Measurements from ENCODE around the gene NETO2. TPM values are rescaled to one million over a fixed set of nuclear protein-coding genes. Genes with fewer than 3 reads are reported as not detected.

NETO2 gene
- total and polyA plus RNA-seq, 2 of the 13 experiments (the other 11 are each of a cell fraction or from before 2014, with no cell fraction given), result 8.2 to 13.5 TPM

DNA sequence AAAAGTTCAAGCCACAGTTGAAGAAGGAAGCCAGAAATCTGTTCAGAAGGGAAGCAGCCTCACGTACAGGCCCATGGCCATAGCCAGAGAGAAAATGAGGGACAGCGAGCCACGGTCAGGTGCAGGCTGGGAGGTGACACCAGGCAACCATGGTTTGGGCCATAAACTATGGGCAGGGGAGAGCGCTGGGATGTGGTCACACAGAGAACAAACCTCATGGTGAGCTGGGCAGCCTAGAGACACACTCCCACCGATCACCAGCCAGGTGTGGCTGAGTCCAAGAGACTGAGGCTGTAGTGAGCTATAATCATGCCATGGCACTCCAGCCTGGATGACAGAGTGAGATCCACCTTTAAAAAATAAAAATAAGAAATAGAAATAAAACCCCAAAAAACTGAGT, 76.5 kb downstream of the NETO2 start (continued):
- no peak for TF ChIP-seq KLF15 (CRISPR knock-in tag; IDR thresholded peaks at IDR 0.05; ENCODE audit: borderline replicate concordance)
- no peak for TF ChIP-seq SOX6 (IDR thresholded peaks at IDR 0.05)
- TF ChIP-seq SOX6 (CRISPR knock-in tag; IDR thresholded peaks at IDR 0.05), result no peak
- no peak for TF ChIP-seq ZNF850 (CRISPR knock-in tag; conservative IDR thresholded peaks at IDR 0.05)
- TF ChIP-seq SMAD3 (CRISPR knock-in tag; IDR thresholded peaks at IDR 0.05), result no peak
- no peak for TF ChIP-seq ZNF572 (CRISPR knock-in tag; IDR thresholded peaks at IDR 0.05)
- no peak for TF ChIP-seq ZFP62 (CRISPR knock-in tag; IDR thresholded peaks at IDR 0.05)
- TF ChIP-seq SAP130 (CRISPR knock-in tag; IDR thresholded peaks at IDR 0.05; ENCODE audit: low read depth), result no peak
- TF ChIP-seq, protein P1, sequence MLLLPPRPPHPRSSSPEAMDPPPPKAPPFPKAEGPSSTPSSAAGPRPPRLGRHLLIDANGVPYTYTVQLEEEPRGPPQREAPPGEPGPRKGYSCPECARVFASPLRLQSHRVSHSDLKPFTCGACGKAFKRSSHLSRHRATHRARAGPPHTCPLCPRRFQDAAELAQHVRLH (CRISPR knock-in tag; IDR thresholded peaks at IDR 0.05; ENCODE audit: borderline replicate concordance, low read depth), result no peak

DNA sequence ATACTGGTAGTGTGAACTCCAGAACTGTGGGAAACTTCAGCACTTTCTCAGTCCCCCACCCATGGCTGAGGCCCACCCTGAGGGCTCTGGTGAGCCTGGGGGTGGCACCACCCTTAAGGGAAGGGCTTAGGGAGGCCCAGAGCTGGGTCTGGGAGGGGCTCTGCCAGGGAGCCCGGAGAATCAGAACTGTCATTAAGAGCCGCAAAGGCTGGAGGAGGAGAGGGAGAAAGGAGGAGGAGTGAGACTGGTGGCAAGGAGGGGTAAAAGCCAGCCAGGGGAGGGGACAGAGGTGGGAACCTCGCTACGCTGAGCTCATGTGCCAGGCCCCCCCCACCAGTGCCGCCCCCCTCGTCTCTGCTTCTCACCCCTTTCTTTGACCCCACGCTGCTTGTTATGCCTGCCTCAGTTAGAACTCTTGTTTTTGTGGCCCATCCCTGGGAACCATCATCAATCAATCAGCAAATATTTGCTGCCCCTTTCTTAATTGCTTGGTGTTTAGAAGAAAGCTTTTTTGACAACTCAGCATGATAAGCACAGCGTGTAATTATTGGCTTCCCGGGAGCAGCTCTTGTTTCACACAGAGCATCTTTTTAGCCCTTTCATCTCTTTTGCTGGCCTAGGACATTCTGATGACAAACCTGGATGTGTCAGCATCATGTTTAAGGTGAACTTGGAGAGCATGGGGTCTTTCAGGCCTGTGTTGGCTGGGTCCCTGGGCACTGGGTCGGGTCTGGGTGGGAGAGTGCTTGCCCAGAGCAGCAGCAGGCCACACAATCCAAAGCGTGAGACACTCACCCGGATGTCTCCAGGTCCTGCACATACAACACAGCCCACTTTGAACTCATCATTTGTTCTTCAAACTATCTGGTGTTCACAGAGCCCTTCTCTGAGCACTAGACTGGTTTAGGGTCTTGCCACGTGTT, 77.7 kb downstream of the NETO2 start:
- ATAC-seq (no peak), DNase-seq (ENCODE audit: low spot score) (no peak), FAIRE-seq (no peak)
- in situ Hi-C loops (cut with HindIII; ENCODE audit: extremely low pct_ligation_motif_present, low pct_unique_long_range_greater_than_20kb), result no loop called here
- TF ChIP-seq MAFK (conservative IDR thresholded peaks at IDR 0.05 in 1 of 2, IDR thresholded peaks at IDR 0.05 in 1 of 2; ENCODE audit: low read length in 2 of 2) (peak; percentile 56 to 60; a peak in 3 of 4 replicates), STAG1 (CRISPR knock-in tag; IDR thresholded peaks at IDR 0.05) (no peak), MTF2 (CRISPR knock-in tag; IDR thresholded peaks at IDR 0.05; ENCODE audit: borderline replicate concordance) (no peak), ZEB1 (IDR thresholded peaks at IDR 0.05; ENCODE audit: insufficient replicate concordance, low read depth) (no peak), MAFF (IDR thresholded peaks at IDR 0.05; ENCODE audit: low read depth, low read length) (peak; percentile 53), DNMT3B (CRISPR knock-in tag; conservative IDR thresholded peaks at IDR 0.05) (no peak)
- TF ChIP-seq, protein P2, sequence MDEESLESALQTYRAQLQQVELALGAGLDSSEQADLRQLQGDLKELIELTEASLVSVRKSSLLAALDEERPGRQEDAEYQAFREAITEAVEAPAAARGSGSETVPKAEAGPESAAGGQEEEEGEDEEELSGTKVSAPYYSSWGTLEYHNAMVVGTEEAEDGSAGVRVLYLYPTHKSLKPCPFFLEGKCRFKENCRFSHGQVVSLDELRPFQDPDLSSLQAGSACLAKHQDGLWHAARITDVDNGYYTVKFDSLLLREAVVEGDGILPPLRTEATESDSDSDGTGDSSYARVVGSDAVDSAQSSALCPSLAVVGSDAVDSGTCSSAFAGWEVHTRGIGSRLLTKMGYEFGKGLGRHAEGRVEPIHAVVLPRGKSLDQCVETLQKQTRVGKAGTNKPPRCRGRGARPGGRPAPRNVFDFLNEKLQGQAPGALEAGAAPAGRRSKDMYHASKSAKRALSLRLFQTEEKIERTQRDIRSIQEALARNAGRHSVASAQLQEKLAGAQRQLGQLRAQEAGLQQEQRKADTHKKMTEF (CRISPR knock-in tag; IDR thresholded peaks at IDR 0.05), result no peak
- H3K9ac ChIP-seq (ENCODE audit: insufficient read depth, low read depth, low read length), result no peak overlapping the region
- no peaks in the 10 kb centered on the region for H3K79me2 ChIP-seq (ENCODE audit: insufficient read depth, low read length)
- H2AFZ ChIP-seq (ENCODE audit: low read length), result no peak overlapping the region
- intact Hi-C loops (cut with micrococcal nuclease; ENCODE audit: unreplicated experiment), result no loop called here
- H3K4me3 ChIP-seq (replicated peaks in 1 of 3; ENCODE audit: insufficient read depth in 1 of 3, low read depth in 2 of 3, low read length in 3 of 3), result no peak overlapping the region
- H3K27ac ChIP-seq (ENCODE audit: extremely low read length, insufficient read depth, low read length), result no peak overlapping the region
- H3K4me2 ChIP-seq (ENCODE audit: low read depth, low read length), result no peak overlapping the region
- peaks cover 11% of the 10 kb centered on the region; the same call in 1 of the 2 replicates for H3K4me1 ChIP-seq (ENCODE audit: insufficient read depth, low read length)
- H4K20me1 ChIP-seq (ENCODE audit: insufficient read depth, low read length), result no peaks in the 10 kb centered on the region
- peaks cover 4% of the 10 kb centered on the region; the same call in 1 of the 2 replicates for H3K9me3 ChIP-seq (ENCODE audit: low read length)
- BruUV-seq (replicated peaks), result no TSS peak
- no peaks in the 10 kb centered on the region for H3K36me3 ChIP-seq (replicated peaks in 1 of 2; ENCODE audit: control insufficient read depth in 1 of 2, insufficient read depth in 2 of 2, low read length in 2 of 2)
- H3K27me3 ChIP-seq (ENCODE audit: control insufficient read depth in 1 of 2, insufficient read depth in 2 of 2, low read length in 2 of 2), result peaks cover 0 to 18% of the 10 kb centered on the region in 2 experiments; a peak in 3 of 5 replicates
- ChIA-PET POLR2A (no interaction called here), CTCF (ENCODE audit: low intra/inter-chr PET ratio, low total read pairs) (no interaction called here)
- WGBS (ENCODE audit: low lambda C conversion rate), result 41% methylated on average over 13 of the region's 13 CpGs

All from HepG2 (cell line).